Activated CD4-positive, alpha-beta T cell treated with anti-CD3 and anti-CD28 coated beads for 48 hours (primary cell): ENCODE results near the gene SLC22A7.

Experiments
- DNase-seq: peaks from one replicate; pipeline ENCODE4 v3.0.0-alpha.2; 2020

The SLC22A7 gene

GRCh38 chr6:43283905-43284304 lies 14.2 kb upstream of the SLC22A7 start:
- DNase-seq: no peak

GRCh38 chr6:43284991-43285781 lies 12.9 kb upstream of the SLC22A7 start:
- no peak for DNase-seq

GRCh38 chr6:43285832-43286231 lies 12.2 kb upstream of the SLC22A7 start:
- no peak for DNase-seq

GRCh38 chr6:43286456-43286979 lies 11.5 kb upstream of the SLC22A7 start:
- DNase-seq: no peak

- DNase-seq: no peak
Observed at GRCh38 chr6:43286980-43287716, 10.9 kb upstream of the SLC22A7 start.

GRCh38 chr6:43287717-43288679 lies 10.1 kb upstream of the SLC22A7 start:
- no peak for DNase-seq

- DNase-seq: no peak
Observed at GRCh38 chr6:43290339-43290904, 7.6 kb upstream of the SLC22A7 start.

- DNase-seq: no peak
Observed at GRCh38 chr6:43290905-43291355, 7.1 kb upstream of the SLC22A7 start.

GRCh38 chr6:43291708-43292107 lies 6.4 kb upstream of the SLC22A7 start:
- no peak for DNase-seq

GRCh38 chr6:43292341-43292740 lies 5.7 kb upstream of the SLC22A7 start:
- DNase-seq: no peak

GRCh38 chr6:43292763-43293318 lies 5.2 kb upstream of the SLC22A7 start:
- DNase-seq: no peak

GRCh38 chr6:43293698-43294097 lies 4.4 kb upstream of the SLC22A7 start:
- no peak for DNase-seq

GRCh38 chr6:43294536-43294935 lies 3.5 kb upstream of the SLC22A7 start:
- no peak for DNase-seq

GRCh38 chr6:43295456-43295855 lies 2.6 kb upstream of the SLC22A7 start:
- no peak for DNase-seq

- no peak for DNase-seq
Observed at GRCh38 chr6:43296780-43297497, 1.1 kb upstream of the SLC22A7 start.

- no peak for DNase-seq
Observed at GRCh38 chr6:43298565-43299337, 691 bp downstream of the SLC22A7 start.

- DNase-seq: no peak
Observed at GRCh38 chr6:43299338-43300293, 1.6 kb downstream of the SLC22A7 start.

GRCh38 chr6:43301081-43301870 lies 3.2 kb downstream of the SLC22A7 start:
- no peak for DNase-seq

- no peak for DNase-seq
Observed at GRCh38 chr6:43302126-43302525, 4.1 kb downstream of the SLC22A7 start.
